ENCODE data around the gene FUT1. TPM values are rescaled to one million over a fixed set of nuclear protein-coding genes. Genes with fewer than 3 reads are reported as not detected.

The FUT1 gene
- total and polyA plus RNA-seq, 2 of the 8 experiments (the other 6 are each of a cell fraction or from before 2014, with no cell fraction given): 7.4 to 12.9 TPM

DNA sequence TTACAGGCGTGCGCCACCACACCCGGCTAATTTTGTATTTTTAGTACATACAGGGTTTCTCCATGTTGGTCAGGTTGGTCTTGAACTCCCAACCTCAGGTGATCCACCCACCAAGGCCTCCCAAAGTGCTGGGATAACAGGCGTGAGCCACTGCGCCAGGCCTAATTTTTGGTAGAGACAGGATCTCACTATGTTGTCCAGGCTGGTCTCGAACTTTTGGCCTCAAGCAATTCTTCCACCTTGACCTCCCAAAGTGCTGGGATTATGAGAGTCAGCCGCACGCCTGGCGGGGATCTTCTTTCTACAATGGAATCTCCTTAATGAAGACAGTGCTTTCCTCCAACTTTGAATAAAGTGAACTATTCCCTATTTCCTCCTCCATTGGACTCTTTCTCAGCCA, 17.8 kb downstream of the FUT1 start (continued):
- TF ChIP-seq SAP30 (IDR thresholded peaks at IDR 0.05; ENCODE audit: insufficient read depth, insufficient replicate concordance, low read length) (no peak), GTF2F1 (IDR thresholded peaks at IDR 0.05; ENCODE audit: borderline replicate concordance, low read depth, low read length) (no peak)

All from H1 (cell line).